ENCODE data around the gene AATK.

DNA sequence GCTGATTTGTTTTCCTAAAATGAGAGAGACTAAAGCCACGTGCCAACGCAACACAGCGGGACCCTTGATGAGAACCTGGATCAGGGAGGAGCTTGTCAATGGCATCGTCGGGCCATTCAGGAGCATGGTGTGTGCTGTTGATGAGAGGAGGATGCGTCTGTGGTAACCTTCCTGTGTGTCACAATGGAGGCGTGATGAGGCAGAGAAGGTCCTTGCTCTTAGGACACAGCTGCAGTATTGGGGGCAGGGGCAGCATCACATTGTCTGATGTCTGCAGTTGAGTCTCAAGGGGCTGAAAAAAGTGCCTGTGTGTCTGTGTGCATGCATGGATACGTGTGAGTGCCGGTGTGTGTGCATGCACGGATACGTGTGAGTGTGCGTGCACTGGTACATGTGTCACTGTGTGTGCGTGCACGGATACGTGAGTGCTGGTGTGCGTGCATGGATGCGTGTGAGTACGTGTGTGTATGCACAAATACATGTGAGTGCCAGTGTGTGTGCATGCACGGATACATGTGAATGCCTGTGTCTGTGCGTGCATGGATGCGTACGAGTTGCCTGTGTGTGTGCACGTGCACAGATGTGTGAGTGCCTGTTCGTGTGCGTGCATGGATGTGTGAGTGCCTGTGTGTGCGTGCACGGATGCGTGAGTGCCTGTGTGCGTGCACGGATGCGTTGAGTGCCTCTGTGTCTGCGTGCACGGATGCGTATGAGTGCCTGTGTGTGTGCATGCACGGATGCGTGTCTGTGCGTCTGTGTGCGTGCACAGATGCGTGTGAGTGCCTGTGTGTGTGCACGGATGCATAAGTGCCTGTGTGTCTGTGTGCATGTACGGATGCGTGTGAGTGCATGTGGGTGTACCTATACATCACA is 91.8 kb downstream of the AATK start:
- TF ChIP-seq POLR2A (IDR thresholded peaks at IDR 0.05) = no peak
- TF ChIP-seq, protein P1, sequence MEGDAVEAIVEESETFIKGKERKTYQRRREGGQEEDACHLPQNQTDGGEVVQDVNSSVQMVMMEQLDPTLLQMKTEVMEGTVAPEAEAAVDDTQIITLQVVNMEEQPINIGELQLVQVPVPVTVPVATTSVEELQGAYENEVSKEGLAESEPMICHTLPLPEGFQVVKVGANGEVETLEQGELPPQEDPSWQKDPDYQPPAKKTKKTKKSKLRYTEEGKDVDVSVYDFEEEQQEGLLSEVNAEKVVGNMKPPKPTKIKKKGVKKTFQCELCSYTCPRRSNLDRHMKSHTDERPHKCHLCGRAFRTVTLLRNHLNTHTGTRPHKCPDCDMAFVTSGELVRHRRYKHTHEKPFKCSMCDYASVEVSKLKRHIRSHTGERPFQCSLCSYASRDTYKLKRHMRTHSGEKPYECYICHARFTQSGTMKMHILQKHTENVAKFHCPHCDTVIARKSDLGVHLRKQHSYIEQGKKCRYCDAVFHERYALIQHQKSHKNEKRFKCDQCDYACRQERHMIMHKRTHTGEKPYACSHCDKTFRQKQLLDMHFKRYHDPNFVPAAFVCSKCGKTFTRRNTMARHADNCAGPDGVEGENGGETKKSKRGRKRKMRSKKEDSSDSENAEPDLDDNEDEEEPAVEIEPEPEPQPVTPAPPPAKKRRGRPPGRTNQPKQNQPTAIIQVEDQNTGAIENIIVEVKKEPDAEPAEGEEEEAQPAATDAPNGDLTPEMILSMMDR (IDR thresholded peaks at IDR 0.05) = no peak
